NCI-H187 (cell line): Measurements from ENCODE around the gene NADK.
A peak's percentile ranks its signal among the peaks of the same experiment; 100 is the strongest.
"Not testable (repeated sequence)": the region's sequence is repeated elsewhere in the genome, so short reads cannot be mapped to it uniquely, and the experiment has no call there.

ENCODE experiments used
- DNase-seq, 2 experiments: peaks; one replicate each; lab custom pipeline; 2025; lab: John Stamatoyannopoulos, UW

Gene NADK

GRCh38 chr1:1746566-1746909 is 31.7 kb downstream of the NADK start:
- DNase-seq, result not testable (repeated sequence)

- peak in 1 of 2 experiments; percentile 61 for DNase-seq
Observed at GRCh38 chr1:1745651-1746565, 32.4 kb downstream of the NADK start.

- DNase-seq, result not testable (repeated sequence)
Observed at GRCh38 chr1:1742529-1742928, 35.7 kb downstream of the NADK start.

GRCh38 chr1:1741013-1741412 is 37.3 kb downstream of the NADK start:
- not testable (repeated sequence) for DNase-seq

- not testable (repeated sequence) for DNase-seq
Observed at GRCh38 chr1:1738799-1739337, 39.4 kb downstream of the NADK start.

- not testable (repeated sequence) for DNase-seq
Observed at GRCh38 chr1:1737675-1738590, 40.3 kb downstream of the NADK start.

- DNase-seq, result no peak
Observed at GRCh38 chr1:1732381-1732780, 45.9 kb downstream of the NADK start.

- DNase-seq, result no peak
Observed at GRCh38 chr1:1730870-1731269, 47.4 kb downstream of the NADK start.

GRCh38 chr1:1730230-1730629 is 48.0 kb downstream of the NADK start:
- DNase-seq, result not testable (repeated sequence)

GRCh38 chr1:1729116-1729816 is 49.0 kb downstream of the NADK start:
- not testable (repeated sequence) for DNase-seq

- not testable (repeated sequence) for DNase-seq
Observed at GRCh38 chr1:1728308-1729005, 49.8 kb downstream of the NADK start.

- DNase-seq, result not testable (repeated sequence)
Observed at GRCh38 chr1:1727131-1727651, 51.1 kb downstream of the NADK start.

- DNase-seq, result not testable (repeated sequence)
Observed at GRCh38 chr1:1726088-1726487, 52.2 kb downstream of the NADK start.

GRCh38 chr1:1724035-1724864 is 54.0 kb downstream of the NADK start, which contains the start of gene CDK11A:
Gene CDK11A, minus strand, starts transcription at chr1:1724357. Its CDS starts 1,539 bp downstream, at chr1:1722818.
- DNase-seq, result peak; percentile 92 to 96

- no peak for DNase-seq
Observed at GRCh38 chr1:1721201-1721600, 57.1 kb downstream of the NADK start.

GRCh38 chr1:1715109-1715883 is 63.0 kb downstream of the NADK start:
- DNase-seq, result not testable (repeated sequence)

GRCh38 chr1:1707897-1708296 is 70.4 kb downstream of the NADK start:
- DNase-seq, result not testable (repeated sequence)

GRCh38 chr1:1707241-1707640 is 71.0 kb downstream of the NADK start:
- DNase-seq, result not testable (repeated sequence)

GRCh38 chr1:1705623-1706022 is 72.6 kb downstream of the NADK start:
- not testable (repeated sequence) for DNase-seq
